MM.1S (cell line): Measurements from ENCODE around the gene GLRX2.
A peak's percentile ranks its signal among the peaks of the same experiment; 100 is the strongest.

Source experiments
- DNase-seq: peaks from one replicate; pipeline ENCODE4 v3.0.0-alpha.2; 2015
- H2AFZ ChIP-seq: fragments of 300-600 bp; sonication (generic); 2 replicates; pipeline ENCODE4 v1.6.0; 2016; ENCODE audit warnings: antibody characterized with exemption, low read length
- H3F3A ChIP-seq: fragments of 300-600 bp; sonication (generic); 2 replicates; pipeline ENCODE4 v1.6.1; 2016; ENCODE audit warnings: mild to moderate bottlenecking, antibody characterized with exemption, low read length, moderate library complexity, mixed read lengths; ENCODE audit not compliant: insufficient read depth
- H3K27ac ChIP-seq: fragments of 300-600 bp; sonication (generic); 2 replicates; pipeline ENCODE4 v1.5.1; 2016; ENCODE audit warnings: mild to moderate bottlenecking, low read length
- H3K27me3 ChIP-seq: fragments of 300-600 bp; sonication (generic); replicated peaks from 2 replicates; pipeline ENCODE4 v1.6.0; 2016; ENCODE audit warnings: low read length; ENCODE audit not compliant: insufficient read depth
- H3K36me3 ChIP-seq: fragments of 300-600 bp; sonication (generic); replicated peaks from 2 replicates; pipeline ENCODE4 v1.6.1; 2016; ENCODE audit warnings: mild to moderate bottlenecking, low read length, mixed read lengths; ENCODE audit not compliant: insufficient read depth
- H3K4me1 ChIP-seq: fragments of 300-600 bp; sonication (generic); 2 replicates; pipeline ENCODE4 v1.6.1; 2016; ENCODE audit warnings: low read length, mixed read lengths
- H3K4me2 ChIP-seq: fragments of 300-600 bp; sonication (generic); 2 replicates; pipeline ENCODE4 v1.6.0; 2016; ENCODE audit warnings: low read depth, low read length
- H3K4me3 ChIP-seq: fragments of 300-600 bp; sonication (generic); 2 replicates; pipeline ENCODE4 v1.5.1; 2016; ENCODE audit warnings: low read length, mixed read lengths
- H3K79me2 ChIP-seq: fragments of 300-600 bp; sonication (generic); 2 replicates; pipeline ENCODE4 v1.6.1; 2016; ENCODE audit warnings: mixed run types, low read length, mixed read lengths
- H3K9ac ChIP-seq: fragments of 300-600 bp; sonication (generic); 2 replicates; pipeline ENCODE4 v1.6.1; 2016; ENCODE audit warnings: low read length, mixed read lengths
- H3K9me2 ChIP-seq: fragments of 300-600 bp; sonication (generic); replicated peaks from 2 replicates; pipeline ENCODE4 v1.6.1; 2016; ENCODE audit warnings: mild to moderate bottlenecking, low read length, mixed read lengths; ENCODE audit not compliant: insufficient read depth
- H3K9me3 ChIP-seq: fragments of 300-600 bp; sonication (generic); replicated peaks from 2 replicates; pipeline ENCODE4 v1.6.1; 2016; ENCODE audit warnings: mild to moderate bottlenecking, low read length, mixed read lengths; ENCODE audit not compliant: insufficient read depth
- H4K20me1 ChIP-seq: fragments of 300-600 bp; sonication (generic); 2 replicates; pipeline ENCODE4 v1.6.1; 2016; ENCODE audit warnings: mild to moderate bottlenecking, low read length, moderate library complexity, mixed read lengths; ENCODE audit not compliant: insufficient read depth
- EZH2 ChIP-seq: fragments of 300-600 bp; sonication (generic); optimal IDR thresholded peaks from 2 replicates; pipeline ENCODE3; 2017; ENCODE audit warnings: low read depth, mild to moderate bottlenecking, antibody characterized with exemption, low read length, mixed read lengths
- EZH2phosphoT487 ChIP-seq: fragments of 300-600 bp; sonication (generic); IDR thresholded peaks from 2 replicates; pipeline ENCODE4 v1.6.1; 2018; ENCODE audit warnings: antibody characterized with exemption, low read length
- TF ChIP-seq, protein P1 (sequence below): fragments of 300-600 bp; sonication (generic); IDR thresholded peaks from 2 replicates; pipeline ENCODE4 v1.5.1; 2016; ENCODE audit warnings: antibody characterized with exemption, low read length, mixed read lengths

The GLRX2 gene

GRCh38 chr1:193104907-193105820, at the start of gene GLRX2:
Gene GLRX2 (minus strand): TSS chr1:193105414. CDS start chr1:193105382, 32 bp downstream.
- H3K79me2 ChIP-seq: peaks cover 34% of the 10 kb centered on the region
- H3K4me3 ChIP-seq: peak within 1 kb of the TSS; percentile 83
- peak within 1 kb of the TSS; percentile 72 for H3K9ac ChIP-seq
- H3K36me3 ChIP-seq: no peaks in the 10 kb centered on the region
- H3K4me2 ChIP-seq: peak within 1 kb of the TSS; percentile 96
- peak; percentile 86 for DNase-seq
- peak within 1 kb of the TSS; percentile 96 for H2AFZ ChIP-seq
- H4K20me1 ChIP-seq: no peaks in the 10 kb centered on the region
- no peaks in the 10 kb centered on the region for H3K27me3 ChIP-seq
- peaks cover 15% of the 10 kb centered on the region for H3K4me1 ChIP-seq
- no peaks in the 10 kb centered on the region for H3K9me3 ChIP-seq
- peak within 1 kb of the TSS; percentile 70 for H3K27ac ChIP-seq
- H3F3A ChIP-seq: peaks cover 16% of the 10 kb centered on the region; the same call in 1 of the 2 replicates
- TF ChIP-seq EZH2: no peak
- TF ChIP-seq, protein P1, sequence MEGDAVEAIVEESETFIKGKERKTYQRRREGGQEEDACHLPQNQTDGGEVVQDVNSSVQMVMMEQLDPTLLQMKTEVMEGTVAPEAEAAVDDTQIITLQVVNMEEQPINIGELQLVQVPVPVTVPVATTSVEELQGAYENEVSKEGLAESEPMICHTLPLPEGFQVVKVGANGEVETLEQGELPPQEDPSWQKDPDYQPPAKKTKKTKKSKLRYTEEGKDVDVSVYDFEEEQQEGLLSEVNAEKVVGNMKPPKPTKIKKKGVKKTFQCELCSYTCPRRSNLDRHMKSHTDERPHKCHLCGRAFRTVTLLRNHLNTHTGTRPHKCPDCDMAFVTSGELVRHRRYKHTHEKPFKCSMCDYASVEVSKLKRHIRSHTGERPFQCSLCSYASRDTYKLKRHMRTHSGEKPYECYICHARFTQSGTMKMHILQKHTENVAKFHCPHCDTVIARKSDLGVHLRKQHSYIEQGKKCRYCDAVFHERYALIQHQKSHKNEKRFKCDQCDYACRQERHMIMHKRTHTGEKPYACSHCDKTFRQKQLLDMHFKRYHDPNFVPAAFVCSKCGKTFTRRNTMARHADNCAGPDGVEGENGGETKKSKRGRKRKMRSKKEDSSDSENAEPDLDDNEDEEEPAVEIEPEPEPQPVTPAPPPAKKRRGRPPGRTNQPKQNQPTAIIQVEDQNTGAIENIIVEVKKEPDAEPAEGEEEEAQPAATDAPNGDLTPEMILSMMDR: peak; percentile 15
- no peaks in the 10 kb centered on the region for H3K9me2 ChIP-seq

DNA sequence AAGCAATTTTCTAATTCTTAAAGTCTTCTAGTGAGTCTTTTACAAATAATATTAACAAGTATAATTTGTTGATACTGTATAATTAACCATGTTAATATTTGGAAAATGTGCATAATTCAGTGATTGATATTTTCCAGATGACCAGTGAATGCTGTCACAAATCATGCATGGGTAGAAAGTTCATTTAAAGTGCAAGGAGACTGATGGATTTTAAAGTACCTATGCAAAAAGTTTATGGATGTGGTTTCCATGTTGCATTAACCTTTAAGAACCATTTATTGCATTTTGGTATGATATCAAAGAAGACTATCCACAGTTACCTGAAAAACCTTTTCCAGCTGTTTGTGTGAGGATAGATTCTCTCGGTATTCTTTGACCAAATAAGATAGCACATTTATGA, 39.8 kb upstream of the GLRX2 start:
- Histone ChIP-seq H3K27me3 (no peaks in the 10 kb centered on the region), H3K4me3 (no peak overlapping the region), H2AFZ (no peak overlapping the region), H3K9ac (no peak overlapping the region), H3K4me1 (0 out of 2 replicates have a peak, but pooled peaks cover 8% of the 10 kb centered on the region), H3K79me2 (peaks cover 48% of the 10 kb centered on the region), H4K20me1 (no peaks in the 10 kb centered on the region; the same call in 1 of the 2 replicates), H3K4me2 (no peak overlapping the region), H3K9me3 (no peaks in the 10 kb centered on the region), H3K36me3 (peaks cover 19% of the 10 kb centered on the region), H3K9me2 (no peaks in the 10 kb centered on the region), H3K27ac (no peak overlapping the region), H3F3A (0 out of 2 replicates have a peak, but pooled peaks cover 3% of the 10 kb centered on the region)
- TF ChIP-seq, protein P1: no peak
- TF ChIP-seq EZH2phosphoT487 (no peak), EZH2 (no peak)
- no peak for DNase-seq

GRCh38 chr1:193144361-193144938, 39.2 kb upstream of the GLRX2 start:
- Histone ChIP-seq H3K9me2 (no peaks in the 10 kb centered on the region), H3K4me3 (no peak overlapping the region)

More at GRCh38 chr1:193144361-193144938, 39.2 kb upstream of the GLRX2 start:
- H2AFZ ChIP-seq: no peak overlapping the region
- no peaks in the 10 kb centered on the region for H3K27me3 ChIP-seq
- no peak for DNase-seq
- H3K79me2 ChIP-seq: peaks cover 53% of the 10 kb centered on the region
- H3K4me1 ChIP-seq: 0 out of 2 replicates have a peak, but pooled peaks cover 8% of the 10 kb centered on the region
- 0 out of 2 replicates have a peak, but pooled peaks cover 3% of the 10 kb centered on the region for H3F3A ChIP-seq
- no peaks in the 10 kb centered on the region for H3K9me3 ChIP-seq
- no peak overlapping the region for H3K27ac ChIP-seq
- H4K20me1 ChIP-seq: no peaks in the 10 kb centered on the region; the same call in 1 of the 2 replicates
- H3K36me3 ChIP-seq: peaks cover 21% of the 10 kb centered on the region
- TF ChIP-seq, protein P1: no peak
- no peak overlapping the region for H3K4me2 ChIP-seq
- H3K9ac ChIP-seq: no peak overlapping the region
